GM12864 (cell line): Measurements from ENCODE around the gene EMD.

ENCODE experiments used
- DNase-seq: peaks from one replicate; pipeline ENCODE4 v3.0.0-alpha.2; 2011; ENCODE audit warnings: low read depth
- H3K4me3 ChIP-seq: 2 replicates; pipeline ENCODE4 v1.5.1; 2011; ENCODE audit warnings: mild to moderate bottlenecking, low read depth, low read length, control low read depth
- CTCF ChIP-seq: IDR thresholded peaks from 2 replicates; pipeline ENCODE4 v1.5.1; 2011; ENCODE audit warnings: low read depth, mild to moderate bottlenecking, moderate library complexity, low read length, control low read depth, inconsistent platforms; ENCODE audit errors: missing control alignments

EMD gene

DNA sequence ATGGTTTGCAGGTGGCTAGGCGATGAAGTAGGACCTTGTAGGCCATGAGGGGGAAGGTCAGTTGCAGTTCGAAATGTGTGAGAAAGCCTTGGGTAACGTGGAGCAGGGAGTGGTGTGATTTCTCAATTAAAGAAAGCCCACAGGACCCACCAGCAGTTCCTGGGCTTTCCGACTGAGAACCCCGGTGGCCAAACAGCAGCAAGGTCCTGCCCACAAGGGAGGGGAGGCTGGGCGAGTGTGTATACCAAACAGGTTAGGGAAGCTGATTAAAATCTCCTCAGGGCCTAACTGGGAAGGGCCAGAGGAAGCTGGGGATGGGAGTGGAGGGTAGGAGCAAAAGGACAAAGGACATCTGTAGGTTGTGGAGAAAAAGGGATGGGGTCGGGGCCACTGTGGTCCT lies 51.8 kb downstream of the EMD start:
- no peak for DNase-seq
- no peak for TF ChIP-seq CTCF
- H3K4me3 ChIP-seq = no peak overlapping the region
